ENCODE results near the gene KCNJ14.

- TF ChIP-seq CTCF (conservative IDR thresholded peaks at IDR 0.05; ENCODE audit: low read length) (no peak), EZH2phosphoT487 (IDR thresholded peaks at IDR 0.05; ENCODE audit: borderline replicate concordance) (no peak)
These were observed 11.6 kb upstream of the KCNJ14 start for GRCh38 chr19:48443731-48444128.

Data from Loucy (cell line).